Astrocyte of the cerebellum (primary cell): ENCODE results near the gene ST3GAL4.

Source experiments
- DNase-seq: peaks from one replicate; pipeline ENCODE4 v3.0.0-alpha.2; 2011; ENCODE audit warnings: low read depth
- H3K4me3 ChIP-seq: 2 replicates; pipeline ENCODE4 v1.5.1; 2011; ENCODE audit warnings: mild to moderate bottlenecking, low read depth, low read length, moderate library complexity
- CTCF ChIP-seq: IDR thresholded peaks from 2 replicates; pipeline ENCODE4 v1.5.1; 2012; ENCODE audit warnings: low read length, low read depth, moderate library complexity, mild to moderate bottlenecking; ENCODE audit errors: missing control alignments
- in situ Hi-C: cut with HindIII; loops from 2 replicates; pipeline ENCODE4 v1.10.0; 2017; ENCODE audit warnings: low sequenced_read_pairs

Gene ST3GAL4

GRCh38 chr11:126450198-126450597 lies 94.7 kb downstream of the ST3GAL4 start:
- DNase-seq = no peak
- in situ Hi-C loops = no loop called here
- no peak for TF ChIP-seq CTCF
- H3K4me3 ChIP-seq = no peak overlapping the region

- DNase-seq = no peak
- in situ Hi-C loops = no loop called here
- no peak for TF ChIP-seq CTCF
- H3K4me3 ChIP-seq = no peak overlapping the region
Observed at GRCh38 chr11:126450806-126451205, 95.3 kb downstream of the ST3GAL4 start.

DNA sequence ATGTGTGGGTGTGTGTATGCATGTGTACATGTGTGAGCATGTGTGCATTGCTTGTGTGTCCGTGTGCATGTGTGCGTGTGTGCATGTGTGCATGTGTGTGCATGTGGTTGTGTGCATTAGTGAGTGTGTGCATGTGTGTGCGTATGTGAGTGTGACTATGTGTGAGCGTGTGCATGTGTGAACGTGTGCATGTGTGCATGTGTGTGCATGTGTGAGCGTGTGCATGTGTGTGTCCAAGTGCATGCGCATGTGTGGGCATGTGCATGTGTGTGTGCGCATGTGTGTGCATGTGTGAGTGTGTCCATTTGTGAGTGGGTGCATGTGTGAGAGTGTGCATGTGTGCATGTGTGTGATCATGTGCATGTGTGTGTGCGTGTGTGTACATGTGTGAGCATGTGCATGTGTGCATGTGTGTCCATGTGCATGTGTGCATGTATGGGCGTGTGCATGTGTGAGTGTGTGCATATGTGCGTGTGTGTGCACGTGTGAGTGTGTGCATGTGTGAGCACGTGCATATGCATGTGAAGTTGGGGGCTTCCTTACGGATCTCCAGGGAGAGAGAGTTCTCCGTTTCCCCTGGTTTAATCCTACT lies 95.8 kb downstream of the ST3GAL4 start:
- H3K4me3 ChIP-seq = no peak overlapping the region
- no peak for TF ChIP-seq CTCF
- in situ Hi-C loops = no loop called here
- no peak for DNase-seq

DNA sequence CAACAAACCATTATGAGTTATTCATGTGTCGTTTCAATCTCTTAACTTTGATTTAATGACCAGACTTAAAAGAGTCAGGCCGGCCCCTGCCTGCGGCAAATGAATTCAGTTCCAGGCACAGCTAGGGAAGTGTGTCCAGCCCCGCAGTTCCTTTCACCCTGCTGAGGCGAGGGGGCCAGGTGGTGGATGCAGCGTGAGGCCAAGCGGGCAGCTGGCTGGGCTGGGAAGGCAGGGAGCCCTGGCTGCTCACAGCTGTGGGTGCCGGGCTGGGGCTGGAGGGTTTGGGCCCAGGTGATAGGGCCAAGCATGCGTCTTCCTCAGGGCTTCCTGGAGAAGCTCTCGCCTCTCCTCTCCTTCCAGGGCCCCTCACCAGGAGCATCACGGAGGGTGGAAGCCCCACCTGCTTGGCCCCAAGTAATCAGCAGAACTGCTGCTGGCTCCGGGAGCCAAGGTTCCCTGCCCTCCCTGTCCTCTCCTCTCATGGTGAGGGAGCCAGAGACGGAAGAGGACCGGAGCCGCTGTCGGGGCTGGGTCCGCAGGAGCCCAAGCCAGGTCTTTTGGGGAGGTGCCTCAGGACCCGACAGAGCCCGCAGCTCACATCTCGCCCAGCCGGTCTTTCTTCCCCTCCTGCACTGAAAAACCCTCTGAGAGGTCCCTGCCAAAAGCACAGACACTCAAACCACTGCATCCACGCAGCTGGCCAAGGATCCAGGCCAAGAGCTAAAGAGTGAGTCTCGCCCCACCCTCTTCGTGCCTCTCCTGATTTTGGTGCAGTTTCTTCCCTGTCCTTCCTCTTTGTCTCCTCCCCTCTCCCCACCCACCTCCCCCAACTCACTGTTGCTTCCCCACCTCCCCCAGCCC lies 97.0 kb downstream of the ST3GAL4 start:
- H3K4me3 ChIP-seq = no peak overlapping the region
- no peak for TF ChIP-seq CTCF
- in situ Hi-C loops = no loop called here
- no peak for DNase-seq

DNA sequence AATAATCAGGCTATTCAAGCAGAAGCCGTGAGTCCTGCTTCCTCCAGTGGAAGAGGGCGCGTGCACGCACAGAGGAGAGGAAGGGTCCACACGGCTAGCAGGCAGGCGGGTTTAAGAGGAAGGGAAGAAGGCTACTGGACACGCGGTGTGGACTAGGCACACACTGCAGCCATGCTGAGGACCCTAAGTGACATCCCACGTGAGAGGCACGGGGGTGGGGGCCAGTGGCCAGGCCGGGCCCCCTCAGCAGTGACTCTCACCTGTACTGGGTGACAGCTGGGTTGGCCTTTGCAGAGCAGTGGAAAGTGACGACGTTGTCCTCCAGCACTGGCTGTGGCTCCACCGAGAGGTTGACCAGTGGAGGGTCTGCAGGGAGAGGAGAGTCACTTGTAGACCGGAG lies 100.6 kb downstream of the ST3GAL4 start:
- no peak for TF ChIP-seq CTCF
- in situ Hi-C loops = no loop called here
- no peak overlapping the region for H3K4me3 ChIP-seq
- DNase-seq = no peak

GRCh38 chr11:126456783-126457542 lies 101.5 kb downstream of the ST3GAL4 start:
- in situ Hi-C loops = no loop called here
- H3K4me3 ChIP-seq = no peak overlapping the region
- no peak for TF ChIP-seq CTCF
- DNase-seq = no peak
